ENCODE measurements around the gene BCL6. TPM values are rescaled to one million over a fixed set of nuclear protein-coding genes. Genes with fewer than 3 reads are reported as not detected.

The BCL6 gene
- total RNA-seq, 1 donor from 2014 or later: 46.2 TPM

- no peak for TF ChIP-seq EZH2 (IDR thresholded peaks at IDR 0.05; ENCODE audit: insufficient read depth, low read length)
- no peak for TF ChIP-seq CTCF (IDR thresholded peaks at IDR 0.05; ENCODE audit: insufficient read depth, low read depth, low read length)
- Histone ChIP-seq H4K20me1 (ENCODE audit: insufficient read depth, low read length) (peaks cover 48% of the 10 kb centered on the region), H3K4me1 (ENCODE audit: insufficient read depth, low read length) (no peaks in the 10 kb centered on the region), H3K9me3 (ENCODE audit: insufficient read depth, low read depth, low read length) (no peaks in the 10 kb centered on the region), H3K27ac (ENCODE audit: low read depth, low read length) (no peak overlapping the region), H2AFZ (ENCODE audit: low read depth, low read length) (no peak overlapping the region), H3K9ac (ENCODE audit: low read length) (no peak overlapping the region), H3K79me2 (ENCODE audit: insufficient read depth, low read length) (no peaks in the 10 kb centered on the region), H3K27me3 (ENCODE audit: insufficient read depth, low read length) (no peaks in the 10 kb centered on the region), H3K4me3 (ENCODE audit: insufficient read depth, low read depth, low read length) (no peak overlapping the region), H3K36me3 (ENCODE audit: insufficient read depth, low read length) (peaks cover 60% of the 10 kb centered on the region), H3K4me2 (ENCODE audit: low read length) (no peak overlapping the region)
- H3K4me1 Mint-ChIP-seq (ENCODE audit: low read depth, unreplicated experiment): peaks cover 6% of the 10 kb centered on the region
- H3K36me3 Mint-ChIP-seq (ENCODE audit: low read depth, unreplicated experiment): peaks cover 42% of the 10 kb centered on the region
- H3K9me3 Mint-ChIP-seq (ENCODE audit: unreplicated experiment): no peaks in the 10 kb centered on the region
- H3K4me3 Mint-ChIP-seq (ENCODE audit: unreplicated experiment): no peak overlapping the region
- no peaks in the 10 kb centered on the region for H3K27me3 Mint-ChIP-seq (ENCODE audit: low read depth, unreplicated experiment)
- no peak for FAIRE-seq
- no peak overlapping the region for H3K27ac Mint-ChIP-seq (ENCODE audit: unreplicated experiment)
- DNase-seq (ENCODE audit: low read depth): no peak
These were observed 20.0 kb downstream of the BCL6 start for GRCh38 chr3:187725224-187725623.

- H3K9me3 Mint-ChIP-seq (ENCODE audit: unreplicated experiment): no peaks in the 10 kb centered on the region
- Histone ChIP-seq H3K4me1 (ENCODE audit: insufficient read depth, low read length) (no peaks in the 10 kb centered on the region), H3K9ac (ENCODE audit: low read length) (no peak overlapping the region), H3K36me3 (ENCODE audit: insufficient read depth, low read length) (peaks cover 39% of the 10 kb centered on the region), H3K79me2 (ENCODE audit: insufficient read depth, low read length) (no peaks in the 10 kb centered on the region), H3K4me3 (ENCODE audit: insufficient read depth, low read depth, low read length) (no peak overlapping the region), H2AFZ (ENCODE audit: low read depth, low read length) (no peak overlapping the region), H3K9me3 (ENCODE audit: insufficient read depth, low read depth, low read length) (no peaks in the 10 kb centered on the region), H3K4me2 (ENCODE audit: low read length) (no peak overlapping the region), H3K27me3 (ENCODE audit: insufficient read depth, low read length) (no peaks in the 10 kb centered on the region), H4K20me1 (ENCODE audit: insufficient read depth, low read length) (peaks cover 25% of the 10 kb centered on the region), H3K27ac (ENCODE audit: low read depth, low read length) (no peak overlapping the region)
- TF ChIP-seq CTCF (IDR thresholded peaks at IDR 0.05; ENCODE audit: insufficient read depth, low read depth, low read length) (no peak), EZH2 (IDR thresholded peaks at IDR 0.05; ENCODE audit: insufficient read depth, low read length) (no peak)
- H3K27ac Mint-ChIP-seq (ENCODE audit: unreplicated experiment): no peak overlapping the region
- H3K4me1 Mint-ChIP-seq (ENCODE audit: low read depth, unreplicated experiment): peaks cover 2% of the 10 kb centered on the region
- no peak for DNase-seq (ENCODE audit: low read depth)
- FAIRE-seq: no peak
- H3K4me3 Mint-ChIP-seq (ENCODE audit: unreplicated experiment): no peak overlapping the region
- no peaks in the 10 kb centered on the region for H3K27me3 Mint-ChIP-seq (ENCODE audit: low read depth, unreplicated experiment)
- peaks cover 27% of the 10 kb centered on the region for H3K36me3 Mint-ChIP-seq (ENCODE audit: low read depth, unreplicated experiment)
These were observed 23.1 kb downstream of the BCL6 start for GRCh38 chr3:187722206-187722612.

- Histone ChIP-seq H3K79me2 (ENCODE audit: insufficient read depth, low read length) (no peaks in the 10 kb centered on the region), H3K9ac (ENCODE audit: low read length) (no peak overlapping the region), H3K27me3 (ENCODE audit: insufficient read depth, low read length) (peaks cover under 1% of the 10 kb centered on the region), H3K27ac (ENCODE audit: low read depth, low read length) (no peak overlapping the region), H4K20me1 (ENCODE audit: insufficient read depth, low read length) (peaks cover 16% of the 10 kb centered on the region), H2AFZ (ENCODE audit: low read depth, low read length) (no peak overlapping the region), H3K4me2 (ENCODE audit: low read length) (no peak overlapping the region), H3K4me3 (ENCODE audit: insufficient read depth, low read depth, low read length) (no peak overlapping the region), H3K36me3 (ENCODE audit: insufficient read depth, low read length) (peaks cover 35% of the 10 kb centered on the region), H3K9me3 (ENCODE audit: insufficient read depth, low read depth, low read length) (no peaks in the 10 kb centered on the region), H3K4me1 (ENCODE audit: insufficient read depth, low read length) (no peaks in the 10 kb centered on the region)
- Mint-ChIP-seq H3K9me3 (ENCODE audit: unreplicated experiment) (no peaks in the 10 kb centered on the region), H3K27ac (ENCODE audit: unreplicated experiment) (no peak overlapping the region), H3K27me3 (ENCODE audit: low read depth, unreplicated experiment) (peaks cover 3% of the 10 kb centered on the region), H3K36me3 (ENCODE audit: low read depth, unreplicated experiment) (peaks cover 23% of the 10 kb centered on the region), H3K4me1 (ENCODE audit: low read depth, unreplicated experiment) (peaks cover 2% of the 10 kb centered on the region), H3K4me3 (ENCODE audit: unreplicated experiment) (no peak overlapping the region)
- no peak for DNase-seq (ENCODE audit: low read depth)
- no peak for FAIRE-seq
- no peak for TF ChIP-seq EZH2 (IDR thresholded peaks at IDR 0.05; ENCODE audit: insufficient read depth, low read length)
- no peak for TF ChIP-seq CTCF (IDR thresholded peaks at IDR 0.05; ENCODE audit: insufficient read depth, low read depth, low read length)
These were observed 24.2 kb downstream of the BCL6 start for GRCh38 chr3:187721055-187721454.
